GM19193 (cell line): Measurements from ENCODE around the gene NXF1.
A peak's percentile ranks its signal among the peaks of the same experiment; 100 is the strongest.

ENCODE experiments used
- POLR2A ChIP-seq: IDR thresholded peaks from 4 replicates; pipeline ENCODE4 v1.6.1; 2011; ENCODE audit not compliant: insufficient read depth, insufficient read length; ENCODE audit errors: extremely low read depth

Gene NXF1

DNA sequence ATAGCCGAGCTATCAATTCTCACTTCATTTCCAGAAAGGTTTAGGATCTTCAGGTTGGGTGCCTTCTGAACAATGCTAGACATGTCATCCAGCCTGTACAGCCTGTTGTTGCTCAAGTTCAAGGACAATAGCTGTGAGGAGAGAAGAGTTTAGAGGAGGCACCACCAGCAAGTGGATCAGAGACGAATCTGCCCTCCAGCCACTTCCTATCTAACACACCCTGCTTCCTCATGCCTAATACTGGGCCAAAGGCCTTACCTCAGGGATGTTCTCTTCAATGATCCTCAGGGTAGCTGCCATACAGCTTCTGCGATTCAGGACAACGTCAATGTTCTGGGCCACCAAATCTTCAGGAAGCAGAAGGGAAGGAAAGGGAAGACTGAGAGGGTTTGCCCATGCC is 4.2 kb downstream of the NXF1 start:
- TF ChIP-seq POLR2A = no peak

DNA sequence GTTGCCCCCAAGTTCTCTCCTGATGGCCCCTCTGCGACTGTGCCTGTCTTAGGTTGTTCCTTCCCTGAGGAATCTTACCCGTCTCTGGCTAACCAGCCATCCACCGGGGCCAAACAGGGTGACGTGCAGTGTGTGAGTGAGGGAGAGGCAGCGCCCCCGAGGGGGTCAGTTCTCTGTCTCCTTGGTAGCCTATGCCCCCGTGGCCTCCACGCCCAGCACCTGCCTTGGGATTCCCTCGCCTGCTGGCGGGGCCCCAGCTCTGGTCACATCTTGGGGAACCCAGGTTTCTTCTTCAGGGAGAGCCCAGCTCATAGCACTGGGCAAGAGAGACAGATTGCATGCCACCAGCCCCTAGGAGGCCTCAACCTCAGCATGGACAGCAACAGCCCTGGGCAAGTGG is 5.8 kb downstream of the NXF1 start:
- no peak for TF ChIP-seq POLR2A

DNA sequence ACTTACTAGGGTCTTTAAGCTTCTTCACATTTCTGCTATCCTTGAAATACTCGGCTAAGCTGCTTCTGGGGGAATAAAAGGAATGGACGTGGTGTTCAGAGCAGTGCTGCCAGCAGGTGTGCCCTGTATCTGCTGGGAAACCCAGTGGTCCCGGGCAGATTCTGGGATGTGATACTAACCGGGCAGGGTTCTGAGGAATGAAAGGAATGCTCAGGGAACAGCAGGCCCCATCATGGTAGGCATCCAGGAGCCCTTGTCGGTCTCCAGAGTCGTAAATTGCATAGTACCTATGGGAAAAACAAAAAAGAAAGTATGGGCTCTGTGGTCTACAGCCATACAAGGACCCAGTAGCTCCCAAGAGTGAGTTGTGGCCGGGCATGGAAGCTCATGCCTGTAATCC is 9.0 kb downstream of the NXF1 start:
- no peak for TF ChIP-seq POLR2A

DNA sequence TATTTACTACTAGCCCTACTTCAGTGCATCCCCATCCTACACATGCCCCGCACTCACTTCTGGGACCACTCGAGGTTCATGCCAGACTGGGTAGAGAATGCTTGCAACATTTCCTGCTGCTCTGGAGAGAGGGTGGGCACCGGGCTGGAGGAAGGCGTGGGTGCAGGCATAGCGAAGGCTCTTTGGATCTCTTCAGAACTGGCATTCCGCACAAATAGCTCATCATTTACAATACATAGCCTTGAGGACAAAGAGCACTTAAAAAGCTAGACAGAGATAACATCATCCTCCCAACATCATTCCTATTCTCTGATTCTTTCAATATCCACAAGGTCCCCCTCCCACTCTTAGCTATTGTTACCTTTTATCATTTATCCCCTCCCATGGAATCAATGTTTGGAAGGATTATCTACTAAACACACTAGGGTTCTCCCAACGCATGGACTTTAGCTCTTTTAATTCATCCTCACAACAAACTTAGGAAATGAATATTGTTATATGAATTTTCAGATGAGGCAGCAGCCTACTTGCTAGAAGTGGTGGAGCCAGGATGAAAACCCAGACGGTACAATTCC is 11.0 kb downstream of the NXF1 start:
- no peak for TF ChIP-seq POLR2A

DNA sequence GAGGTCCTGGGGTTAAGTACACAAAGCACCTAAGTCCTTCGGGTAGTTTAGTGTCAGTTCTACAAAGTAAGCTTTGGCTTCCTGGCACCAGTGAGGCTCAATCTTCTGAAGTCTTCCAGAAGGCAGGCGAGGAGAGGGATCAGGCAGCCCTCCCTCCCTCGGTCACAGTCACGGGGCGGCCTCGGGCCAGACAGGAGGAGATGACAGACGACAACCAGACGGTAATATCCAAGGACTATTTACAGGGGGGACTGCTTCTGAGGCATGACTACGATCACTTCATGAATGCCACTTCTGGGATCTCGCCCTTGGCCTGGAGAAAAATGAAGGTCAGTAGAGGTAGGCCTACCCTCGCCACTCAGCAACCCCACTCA is 13.1 kb downstream of the NXF1 start:
- TF ChIP-seq POLR2A = no peak

DNA sequence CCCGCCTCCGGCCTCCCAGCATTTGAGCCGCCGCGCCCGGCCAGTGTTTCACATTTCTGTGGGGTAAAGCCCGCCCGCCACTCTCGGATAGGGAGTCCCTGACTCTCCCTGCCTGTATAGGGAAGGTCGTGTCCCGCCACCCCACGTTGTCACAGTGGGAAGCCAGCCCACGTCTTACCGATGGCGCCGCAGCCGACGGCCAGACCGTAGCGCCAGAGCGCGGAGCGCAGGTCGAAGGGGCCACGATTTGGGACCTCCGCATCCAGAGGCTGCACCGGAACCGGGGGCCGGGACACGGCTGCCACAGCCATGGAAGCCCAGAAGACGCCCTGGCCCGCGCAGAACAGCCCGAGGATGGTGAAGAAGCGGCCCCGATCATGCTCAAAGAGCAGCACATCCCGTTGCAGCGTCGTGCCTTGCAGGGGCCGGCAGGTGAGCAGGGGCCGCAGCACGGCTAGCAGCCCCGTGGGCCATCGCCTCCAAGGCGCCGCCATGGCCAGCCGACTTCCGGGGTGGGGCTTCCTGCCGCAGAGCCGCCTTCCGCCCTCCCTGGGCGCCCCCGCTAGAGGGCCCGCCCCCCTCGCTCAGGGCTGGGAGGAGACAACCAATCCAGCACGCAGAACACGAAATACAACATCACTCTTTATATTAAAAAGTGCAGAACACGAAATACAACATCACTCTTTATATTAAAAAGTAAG is 13.6 kb downstream of the NXF1 start, which contains the start of gene TMEM223:
Gene TMEM223 (minus strand): TSS at position 506 of the 701 bp plus-strand sequence. CDS start 12 bp downstream, at position 494.
- peak; percentile 95 for TF ChIP-seq POLR2A

DNA sequence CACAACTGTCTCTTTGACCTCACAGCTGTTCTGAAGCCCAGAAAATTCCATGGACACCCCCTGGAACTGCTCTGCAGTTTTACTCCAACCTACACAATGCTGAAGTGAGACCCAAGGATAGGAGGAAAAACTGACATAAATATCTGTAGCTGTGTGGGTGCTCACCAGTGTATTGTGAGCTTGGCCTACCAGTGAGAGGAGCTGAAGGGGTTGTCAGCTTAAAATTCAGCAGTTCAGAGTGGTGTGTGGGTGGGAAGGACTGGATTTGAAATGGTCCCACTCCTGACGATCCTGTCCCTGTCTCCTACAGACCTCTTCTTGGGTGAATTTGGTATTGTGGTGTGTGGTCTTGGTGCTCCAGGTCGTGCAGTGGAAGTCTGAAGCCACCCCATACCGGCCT is 15.7 kb downstream of the NXF1 start:
- TF ChIP-seq POLR2A = no peak

DNA sequence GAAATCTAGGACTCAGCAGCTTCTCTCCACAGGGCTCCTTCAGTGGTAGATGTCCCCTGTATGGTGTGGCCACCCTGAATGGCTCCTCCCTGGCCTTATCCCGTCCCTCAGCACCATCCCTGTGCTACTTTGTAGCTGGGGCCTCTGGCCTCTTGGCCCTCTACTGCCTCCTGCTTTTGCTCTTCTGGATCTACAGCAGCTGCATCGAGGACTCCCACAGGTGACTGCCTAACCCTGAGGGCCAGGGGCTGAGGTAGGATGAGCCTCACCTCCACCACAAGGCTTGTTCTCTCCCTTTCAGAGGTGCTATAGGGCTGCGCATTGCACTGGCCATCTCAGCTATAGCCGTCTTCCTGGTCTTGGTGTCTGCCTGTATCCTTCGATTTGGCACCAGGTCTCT is 16.2 kb downstream of the NXF1 start:
- TF ChIP-seq POLR2A = peak; percentile 24

DNA sequence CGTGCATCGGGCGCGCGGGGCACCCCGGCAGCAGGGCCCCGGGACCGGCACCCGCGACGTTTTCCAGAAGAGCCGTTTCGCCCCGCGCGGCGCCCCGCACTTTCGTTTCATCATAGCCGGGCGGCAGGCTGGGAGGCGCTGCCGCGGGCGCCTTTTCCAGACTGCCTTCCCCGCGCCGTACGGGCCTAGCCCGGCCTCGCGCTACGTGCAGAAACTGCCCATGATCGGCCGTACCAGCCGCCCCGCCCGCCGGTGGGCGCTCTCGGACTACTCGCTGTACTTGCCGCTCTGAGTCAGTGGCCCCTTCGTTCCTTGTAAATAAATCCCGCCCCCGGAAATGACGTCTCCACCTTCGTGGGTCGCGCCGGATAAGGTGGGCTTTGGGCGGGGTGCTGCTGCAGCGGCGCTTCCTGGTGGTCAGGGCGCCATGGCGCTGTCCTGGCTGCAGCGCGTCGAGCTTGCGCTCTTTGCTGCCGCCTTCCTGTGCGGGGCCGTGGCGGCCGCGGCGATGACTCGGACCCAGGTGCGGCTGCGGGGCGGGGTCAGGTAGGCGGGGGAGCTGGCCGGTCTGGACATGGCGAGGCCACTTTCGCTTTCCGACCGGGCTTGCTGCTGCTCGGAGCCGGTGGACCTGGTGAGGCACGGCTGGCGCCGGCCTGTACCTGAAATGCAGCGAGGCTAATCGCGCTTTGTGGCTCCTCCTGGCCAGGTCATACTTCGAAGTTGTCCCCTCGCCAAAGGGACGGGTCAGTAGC is 18.1 kb downstream of the NXF1 start, which contains the start of gene TMEM179B:
Gene TMEM179B (plus strand): TSS at position 398 of the 755 bp plus-strand sequence. CDS start 30 bp downstream, at position 428.
- TF ChIP-seq POLR2A = peak; percentile 99

DNA sequence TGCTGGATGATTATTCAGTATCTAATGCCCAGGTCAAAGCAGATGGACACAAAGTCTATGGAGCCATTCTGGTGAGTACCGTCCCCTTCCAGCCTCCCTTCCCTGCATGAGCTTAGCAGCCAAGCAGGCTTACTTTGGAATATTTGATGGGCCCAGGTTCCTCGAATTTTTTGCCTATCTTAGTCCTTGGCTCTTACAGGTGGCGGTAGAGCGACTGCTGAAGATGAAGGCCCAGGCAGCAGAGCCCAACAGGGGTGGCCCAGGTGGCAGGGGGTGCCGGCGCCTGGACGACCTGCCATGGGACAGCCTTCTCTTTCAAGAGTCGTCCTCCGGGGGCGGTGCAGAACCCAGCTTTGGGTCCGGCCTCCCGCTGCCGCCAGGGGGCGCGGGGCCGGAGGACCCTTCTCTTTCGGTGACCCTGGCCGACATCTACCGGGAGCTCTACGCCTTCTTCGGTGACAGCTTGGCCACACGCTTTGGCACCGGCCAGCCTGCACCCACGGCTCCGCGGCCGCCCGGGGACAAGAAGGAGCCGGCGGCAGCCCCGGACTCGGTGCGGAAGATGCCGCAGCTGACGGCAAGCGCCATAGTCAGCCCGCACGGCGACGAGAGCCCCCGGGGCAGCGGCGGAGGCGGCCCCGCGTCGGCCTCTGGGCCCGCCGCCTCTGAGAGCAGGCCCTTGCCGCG is 18.8 kb downstream of the NXF1 start:
- no peak for TF ChIP-seq POLR2A

DNA sequence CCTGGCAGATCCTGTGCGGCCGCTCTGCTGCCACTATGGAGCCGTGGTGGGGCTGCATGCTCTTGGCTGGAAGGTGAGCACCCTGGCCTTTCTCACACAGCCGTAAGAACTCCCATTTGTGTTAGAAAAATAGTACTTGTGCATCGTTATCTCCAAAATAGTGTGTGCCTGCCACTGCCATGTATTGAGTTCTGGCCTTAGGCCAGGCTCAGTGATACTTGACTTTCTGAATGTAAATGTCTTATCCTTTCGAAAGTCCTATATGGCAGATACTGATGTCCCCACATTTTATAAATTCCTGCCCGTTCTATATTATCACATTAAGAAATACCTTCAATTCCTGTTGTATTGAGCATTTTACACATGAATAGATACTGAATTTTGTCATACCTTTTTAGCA is 22.5 kb downstream of the NXF1 start:
- TF ChIP-seq POLR2A = no peak

DNA sequence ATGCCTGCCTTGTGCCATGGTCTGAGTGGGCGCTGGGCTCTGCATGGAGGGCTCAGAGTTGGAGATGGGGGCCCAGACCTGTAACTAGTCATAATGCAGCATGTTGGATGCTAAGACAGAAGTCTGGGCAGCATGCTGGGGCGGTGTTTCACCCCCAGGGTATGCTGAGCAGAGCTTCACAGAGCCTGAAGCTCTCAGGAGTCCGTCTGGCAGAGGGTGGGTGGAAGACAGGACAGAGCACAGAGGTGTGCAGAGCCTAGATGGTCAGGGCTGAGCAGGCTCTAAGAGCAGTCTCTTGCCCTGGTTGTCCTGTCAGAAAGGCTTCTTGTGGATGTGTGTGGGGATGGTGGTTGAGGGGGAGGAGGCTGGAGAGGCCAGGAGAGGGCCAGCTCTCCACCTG is 26.8 kb downstream of the NXF1 start:
- TF ChIP-seq POLR2A = no peak

DNA sequence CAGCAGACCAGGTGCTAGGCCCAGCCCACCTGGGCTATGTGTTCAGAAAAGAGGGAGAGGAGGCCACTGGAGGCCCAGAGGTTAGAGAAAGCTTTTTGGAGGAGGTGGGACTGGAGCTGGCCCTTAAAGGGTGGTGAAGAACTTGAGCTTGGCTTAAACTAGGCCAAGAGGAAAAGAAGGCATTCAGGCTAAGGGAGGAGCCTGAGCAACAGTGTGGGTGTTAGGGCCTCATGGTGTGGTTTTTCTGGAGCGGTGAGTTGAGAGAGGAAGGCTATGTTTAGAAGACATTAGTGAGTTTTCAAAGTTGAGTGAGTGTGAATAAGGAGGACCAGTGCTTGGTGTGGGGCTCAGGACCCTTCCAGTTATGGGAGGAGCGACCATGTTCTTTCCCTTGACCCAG is 27.9 kb downstream of the NXF1 start:
- TF ChIP-seq POLR2A = no peak

DNA sequence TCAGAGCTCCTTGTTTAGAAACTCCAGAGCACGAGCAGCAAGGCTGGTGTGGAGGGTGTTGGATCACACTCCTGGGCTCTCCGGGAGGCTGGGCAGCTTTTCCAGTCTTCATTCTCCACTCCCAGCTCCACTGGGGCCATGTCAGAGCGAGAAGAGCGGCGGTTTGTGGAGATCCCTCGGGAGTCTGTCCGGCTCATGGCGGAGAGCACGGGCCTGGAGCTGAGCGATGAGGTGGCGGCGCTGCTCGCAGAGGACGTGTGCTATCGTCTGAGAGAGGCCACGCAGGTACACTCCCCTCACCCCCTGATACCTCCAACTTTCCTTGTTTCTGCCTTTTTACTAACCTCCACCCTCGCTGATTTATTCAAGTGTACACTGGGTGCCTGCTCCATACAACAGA is 29.6 kb downstream of the NXF1 start:
- TF ChIP-seq POLR2A = no peak

DNA sequence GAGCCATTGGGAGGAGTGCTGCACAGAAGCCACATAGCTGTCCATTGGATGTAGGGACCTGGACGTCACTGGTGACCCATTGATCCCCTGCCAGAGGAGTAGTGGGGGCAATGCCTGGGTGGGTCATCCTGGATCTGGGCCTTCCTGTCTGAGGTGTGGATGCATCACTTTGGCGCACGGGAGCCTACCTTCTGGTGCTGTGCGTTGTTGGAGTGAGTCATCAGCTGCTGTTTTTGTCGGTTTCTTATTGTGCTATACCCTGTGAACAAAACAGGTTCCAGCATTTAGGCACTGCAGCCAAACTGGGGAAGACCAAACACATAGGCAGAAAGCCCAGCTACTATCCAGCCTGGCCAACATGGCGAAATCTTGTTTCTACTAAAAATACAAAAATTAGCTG is 30.8 kb downstream of the NXF1 start:
- TF ChIP-seq POLR2A = no peak

DNA sequence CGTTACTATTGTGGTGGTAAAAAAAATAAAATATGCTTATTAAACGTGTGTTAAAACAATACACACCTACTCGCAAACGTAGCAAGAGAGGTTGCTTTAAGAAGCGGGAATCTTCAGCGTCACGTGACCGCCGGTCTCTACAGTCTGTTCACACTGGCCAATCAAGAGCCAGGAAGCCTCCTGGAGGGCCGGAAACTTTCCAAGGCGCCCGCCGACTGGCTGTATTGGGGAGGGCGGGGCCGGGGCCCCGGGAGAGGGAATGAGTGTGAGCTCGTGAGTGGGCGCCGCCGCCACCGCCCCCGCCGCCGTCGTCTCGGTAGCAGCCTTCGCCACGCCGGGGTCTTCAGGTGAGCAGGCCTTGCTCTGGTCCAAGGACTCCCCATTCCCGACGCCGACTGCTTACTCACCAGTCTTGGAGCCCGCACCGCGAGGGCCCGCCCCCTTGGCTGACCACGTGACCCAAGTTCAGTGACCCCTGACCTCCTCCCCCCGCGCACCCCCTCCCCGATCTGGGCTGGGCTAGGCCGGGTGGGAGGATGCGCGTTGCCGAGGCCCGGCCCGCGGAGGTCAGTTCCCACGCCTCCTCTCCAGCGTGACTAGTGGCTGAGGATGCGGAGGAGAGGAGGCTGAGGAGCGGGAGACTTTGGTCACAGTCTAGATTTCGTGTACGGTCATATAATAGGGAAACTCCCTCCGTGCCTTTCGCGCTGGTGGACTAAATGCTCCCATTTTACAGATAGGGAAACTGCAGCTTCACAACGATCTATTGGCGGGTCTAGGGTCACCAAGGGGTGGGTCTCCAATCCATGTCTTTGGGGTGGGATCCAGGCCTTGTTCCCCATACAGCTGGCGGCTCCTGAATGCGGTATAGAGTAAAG is 33.9 kb downstream of the NXF1 start, which contains the start of gene TAF6L:
Gene TAF6L (plus strand): TSS at position 253 of the 878 bp plus-strand sequence. CDS start 4,388 bp downstream, outside the sequence.
- TF ChIP-seq POLR2A = peak; percentile 71
